Activated T-cell treated with anti-CD3 and anti-CD28 coated beads for 4 hours (primary cell): ENCODE results near the gene MEIOB.
"Not testable (repeated sequence)": the region's sequence is repeated elsewhere in the genome, so short reads cannot be mapped to it uniquely, and the experiment has no call there.

Experiments used
- DNase-seq: peaks from one replicate; pipeline ENCODE4 v3.0.0-alpha.2; 2020

The MEIOB gene

GRCh38 chr16:1871974-1872635 lies at the start of gene MEIOB:
Gene MEIOB (minus strand): TSS chr16:1872164. CDS start chr16:1868175, 3,989 bp downstream.
- DNase-seq = peak; percentile 26

GRCh38 chr16:1920727-1921171 lies 48.8 kb upstream of the MEIOB start:
- DNase-seq = no peak

GRCh38 chr16:1920122-1920521 lies 48.2 kb upstream of the MEIOB start:
- DNase-seq = not testable (repeated sequence)

- no peak for DNase-seq
These were observed 47.5 kb upstream of the MEIOB start for GRCh38 chr16:1919327-1919998.

GRCh38 chr16:1918351-1919326 lies 46.7 kb upstream of the MEIOB start, which contains the start of gene HS3ST6:
Gene HS3ST6 (minus strand): TSS chr16:1918415. CDS start chr16:1918323, 92 bp downstream.
- no peak for DNase-seq

GRCh38 chr16:1917665-1918350 lies 45.8 kb upstream of the MEIOB start:
- no peak for DNase-seq

GRCh38 chr16:1917056-1917664 lies 45.2 kb upstream of the MEIOB start:
- no peak for DNase-seq

- DNase-seq = no peak
These were observed 44.7 kb upstream of the MEIOB start for GRCh38 chr16:1916640-1916990.

- DNase-seq = no peak
These were observed 44.0 kb upstream of the MEIOB start for GRCh38 chr16:1915732-1916639.

- DNase-seq = no peak
These were observed 43.0 kb upstream of the MEIOB start for GRCh38 chr16:1914988-1915387.

- no peak for DNase-seq
These were observed 42.2 kb upstream of the MEIOB start for GRCh38 chr16:1914084-1914608.

GRCh38 chr16:1913327-1914083 lies 41.5 kb upstream of the MEIOB start:
- no peak for DNase-seq

GRCh38 chr16:1912215-1912543 lies 40.2 kb upstream of the MEIOB start:
- no peak for DNase-seq

GRCh38 chr16:1911467-1912214 lies 39.7 kb upstream of the MEIOB start:
- no peak for DNase-seq

GRCh38 chr16:1909561-1910231 lies 37.7 kb upstream of the MEIOB start:
- no peak for DNase-seq

GRCh38 chr16:1908983-1909382 lies 37.0 kb upstream of the MEIOB start:
- DNase-seq = no peak

- no peak for DNase-seq
These were observed 36.2 kb upstream of the MEIOB start for GRCh38 chr16:1908184-1908583.

- no peak for DNase-seq
These were observed 35.4 kb upstream of the MEIOB start for GRCh38 chr16:1907226-1907860.

- no peak for DNase-seq
These were observed 34.8 kb upstream of the MEIOB start for GRCh38 chr16:1906846-1907165.
